SU-DHL-6 (cell line): ENCODE results near the gene FAM120A.

Experiments
- H2AFZ ChIP-seq: fragments of 200-600 bp; sonication (generic); 2 replicates; pipeline ENCODE4 v1.6.1; 2014; ENCODE audit warnings: low read depth, mild to moderate bottlenecking, moderate library complexity, mixed read lengths, antibody characterized with exemption, low read length; ENCODE audit not compliant: severe bottlenecking
- H3F3A ChIP-seq: fragments of 200-600 bp; shearing (Covaris generic); 2 replicates; pipeline ENCODE4 v1.6.0; 2016; ENCODE audit warnings: antibody characterized with exemption, mild to moderate bottlenecking; ENCODE audit not compliant: insufficient read depth
- H3K27ac ChIP-seq: fragments of 200-600 bp; sonication (generic); 2 replicates; pipeline ENCODE4 v1.5.1; 2016; ENCODE audit warnings: low read depth, mild to moderate bottlenecking, low read length, moderate library complexity, mixed read lengths
- H3K27me3 ChIP-seq: fragments of 200-600 bp; sonication (generic), shearing (Covaris generic); 2 replicates; pipeline ENCODE4 v1.6.0; 2014; ENCODE audit warnings: mild to moderate bottlenecking, low read length
- H3K36me3 ChIP-seq: fragments of 200-600 bp; sonication (generic); 2 replicates; pipeline ENCODE4 v1.6.1; 2014; ENCODE audit warnings: mild to moderate bottlenecking, low read length, mixed read lengths
- H3K4me2 ChIP-seq: fragments of 300-600, 200-600 bp; shearing (Covaris generic), sonication (generic); 2 replicates; pipeline ENCODE4 v1.6.0; 2014; ENCODE audit warnings: low read length, low read depth, mild to moderate bottlenecking; ENCODE audit not compliant: poor library complexity, severe bottlenecking
- H3K4me3 ChIP-seq: fragments of 200-600 bp; sonication (generic); 2 replicates; pipeline ENCODE4 v1.5.1; 2014; ENCODE audit warnings: antibody characterized with exemption, low read length, mild to moderate bottlenecking, mixed read lengths; ENCODE audit not compliant: insufficient read depth, poor library complexity, severe bottlenecking
- H3K79me2 ChIP-seq: fragments of 200-600 bp; sonication (generic); 2 replicates; pipeline ENCODE4 v1.6.1; 2014; ENCODE audit warnings: mild to moderate bottlenecking, low read length, moderate library complexity; ENCODE audit not compliant: insufficient read depth
- H3K9ac ChIP-seq: fragments of 200-600 bp; sonication (generic); 2 replicates; pipeline ENCODE4 v1.7.0; 2014; ENCODE audit warnings: mild to moderate bottlenecking, low read length
- H3K9me2 ChIP-seq: fragments of 200-600 bp; sonication (generic); replicated peaks from 2 replicates; pipeline ENCODE4 v1.6.1; 2014; ENCODE audit warnings: low read length; ENCODE audit not compliant: insufficient read depth
- H3K9me3 ChIP-seq: fragments of 200-600 bp; sonication (generic); 2 replicates; pipeline ENCODE4 v1.6.1; 2014; ENCODE audit warnings: low read length, mixed read lengths; ENCODE audit not compliant: insufficient read depth
- H4K20me1 ChIP-seq: fragments of 200-600 bp; sonication (generic); 2 replicates; pipeline ENCODE4 v1.6.1; 2014; ENCODE audit warnings: low read depth, mild to moderate bottlenecking, antibody characterized with exemption, low read length, moderate library complexity, mixed read lengths
- EZH2phosphoT487 ChIP-seq: fragments of 200-600 bp; sonication (generic), shearing (Covaris generic); conservative IDR thresholded peaks from 2 replicates; pipeline ENCODE4 v1.6.1; 2018; ENCODE audit warnings: mild to moderate bottlenecking, antibody characterized with exemption, low read length, moderate library complexity, mixed read lengths
- TF ChIP-seq, protein P1 (sequence below): fragments of 200-600 bp; sonication (generic); IDR thresholded peaks from one replicate; pipeline ENCODE4 v1.5.1; 2017; ENCODE audit warnings: antibody characterized with exemption, mild to moderate bottlenecking, low read length, moderate library complexity; ENCODE audit not compliant: insufficient read depth, poor library complexity, severe bottlenecking

Gene FAM120A

DNA sequence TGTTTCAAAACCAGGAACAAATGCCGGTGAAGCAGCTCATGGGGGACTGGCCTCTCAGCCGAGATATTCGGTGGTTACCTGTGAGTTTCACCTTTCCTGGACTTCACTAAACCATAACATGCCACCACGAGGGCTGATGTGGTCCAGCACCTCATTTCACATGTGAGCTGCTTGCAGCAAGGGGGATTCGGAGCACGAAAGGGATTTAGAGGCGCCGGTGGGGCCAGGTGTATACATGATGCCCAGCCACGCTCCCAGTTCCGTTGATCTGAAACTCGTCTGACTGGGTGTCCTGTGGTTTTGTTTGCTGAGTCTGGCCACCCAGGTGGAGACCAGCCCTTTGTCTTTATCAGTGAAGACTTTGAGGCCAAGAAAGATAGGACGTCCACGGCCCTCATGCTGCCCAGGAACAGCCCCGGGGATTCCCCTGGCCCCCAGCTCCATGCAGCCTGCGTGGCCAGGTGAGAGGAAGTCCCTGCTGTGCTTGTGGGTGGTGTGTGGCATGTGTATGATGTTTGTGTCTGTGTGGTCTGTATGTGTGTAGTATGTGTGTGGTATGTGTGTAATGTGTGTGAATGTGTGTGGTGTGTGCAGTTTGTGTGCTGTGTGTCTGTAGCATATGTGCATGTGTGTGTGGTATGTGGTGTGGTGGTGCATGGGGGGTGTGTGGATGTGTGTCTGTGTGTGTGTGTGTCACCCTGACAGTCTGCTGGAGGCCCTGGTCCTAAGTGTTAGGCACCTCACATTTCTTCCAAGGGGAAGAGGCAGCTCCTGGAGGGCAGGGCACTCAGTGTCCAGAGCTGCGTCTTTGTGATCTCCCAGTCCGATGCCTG lies 148.3 kb downstream of the FAM120A start:
- H3K27ac ChIP-seq, result no peak overlapping the region

DNA sequence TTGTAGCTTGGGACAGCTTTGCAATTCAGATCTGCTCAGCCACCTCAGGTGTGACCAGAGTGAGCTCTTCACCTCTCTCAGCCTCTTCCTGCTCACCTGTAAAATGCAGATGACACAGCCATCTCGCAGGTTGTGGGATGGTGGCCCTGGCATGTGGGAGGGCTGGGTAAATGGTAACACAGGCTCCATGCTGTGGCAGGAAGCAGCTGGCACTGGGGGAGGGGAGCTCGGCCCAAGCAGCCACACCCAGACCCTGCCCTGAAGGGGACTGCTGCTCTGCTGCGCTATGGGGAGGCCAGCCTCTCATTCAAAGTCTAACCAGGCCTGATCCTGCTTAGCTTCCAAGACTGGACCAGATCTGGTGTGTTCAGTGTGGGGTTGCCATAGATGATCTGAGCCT lies 149.0 kb downstream of the FAM120A start:
- Histone ChIP-seq H3K79me2 (no peaks in the 10 kb centered on the region), H3K27ac (no peak overlapping the region), H3K4me3 (no peak overlapping the region), H4K20me1 (no peaks in the 10 kb centered on the region), H3K9me2 (no peaks in the 10 kb centered on the region), H3K27me3 (no peaks in the 10 kb centered on the region), H3K9ac (no peak overlapping the region), H3K36me3 (no peaks in the 10 kb centered on the region), H3F3A (no peaks in the 10 kb centered on the region), H2AFZ (no peak overlapping the region), H3K4me2 (no peak overlapping the region), H3K9me3 (no peaks in the 10 kb centered on the region)
- TF ChIP-seq, protein P1, sequence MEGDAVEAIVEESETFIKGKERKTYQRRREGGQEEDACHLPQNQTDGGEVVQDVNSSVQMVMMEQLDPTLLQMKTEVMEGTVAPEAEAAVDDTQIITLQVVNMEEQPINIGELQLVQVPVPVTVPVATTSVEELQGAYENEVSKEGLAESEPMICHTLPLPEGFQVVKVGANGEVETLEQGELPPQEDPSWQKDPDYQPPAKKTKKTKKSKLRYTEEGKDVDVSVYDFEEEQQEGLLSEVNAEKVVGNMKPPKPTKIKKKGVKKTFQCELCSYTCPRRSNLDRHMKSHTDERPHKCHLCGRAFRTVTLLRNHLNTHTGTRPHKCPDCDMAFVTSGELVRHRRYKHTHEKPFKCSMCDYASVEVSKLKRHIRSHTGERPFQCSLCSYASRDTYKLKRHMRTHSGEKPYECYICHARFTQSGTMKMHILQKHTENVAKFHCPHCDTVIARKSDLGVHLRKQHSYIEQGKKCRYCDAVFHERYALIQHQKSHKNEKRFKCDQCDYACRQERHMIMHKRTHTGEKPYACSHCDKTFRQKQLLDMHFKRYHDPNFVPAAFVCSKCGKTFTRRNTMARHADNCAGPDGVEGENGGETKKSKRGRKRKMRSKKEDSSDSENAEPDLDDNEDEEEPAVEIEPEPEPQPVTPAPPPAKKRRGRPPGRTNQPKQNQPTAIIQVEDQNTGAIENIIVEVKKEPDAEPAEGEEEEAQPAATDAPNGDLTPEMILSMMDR, result no peak
- no peak for TF ChIP-seq EZH2phosphoT487

More for the DNA sequence above, 148.3 kb downstream of the FAM120A start:
- Histone ChIP-seq H3K9ac (no peak overlapping the region), H3K4me2 (no peak overlapping the region), H3K79me2 (no peaks in the 10 kb centered on the region), H3F3A (no peaks in the 10 kb centered on the region), H3K9me3 (no peaks in the 10 kb centered on the region), H3K27me3 (no peaks in the 10 kb centered on the region), H2AFZ (no peak overlapping the region), H3K36me3 (no peaks in the 10 kb centered on the region), H3K9me2 (no peaks in the 10 kb centered on the region), H4K20me1 (no peaks in the 10 kb centered on the region), H3K4me3 (no peak overlapping the region)
- no peak for TF ChIP-seq EZH2phosphoT487
- TF ChIP-seq, protein P1, result no peak

DNA sequence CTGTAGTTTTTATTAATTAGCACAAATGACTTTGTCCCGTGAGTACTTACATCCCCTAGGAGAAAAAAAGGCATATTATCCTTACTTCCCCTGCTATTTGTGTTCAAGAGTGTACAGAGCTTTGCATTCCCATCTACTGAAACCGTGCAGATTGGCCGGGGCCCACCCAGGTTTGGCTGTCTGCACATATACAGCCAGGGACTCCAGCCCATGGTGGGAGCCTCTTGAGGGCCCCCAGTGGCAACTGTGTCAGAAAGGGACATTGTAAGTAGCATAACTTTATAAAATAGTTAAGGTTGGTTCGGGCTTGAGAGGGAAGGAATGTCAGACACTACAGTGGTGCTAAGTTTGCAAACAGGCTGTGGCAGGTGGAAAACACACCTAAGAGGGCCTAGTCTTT lies 149.6 kb downstream of the FAM120A start:
- Histone ChIP-seq H3K9ac (no peak overlapping the region), H3K4me3 (no peak overlapping the region), H3K79me2 (no peaks in the 10 kb centered on the region), H4K20me1 (no peaks in the 10 kb centered on the region), H3K9me3 (no peaks in the 10 kb centered on the region), H3K36me3 (no peaks in the 10 kb centered on the region), H3K9me2 (no peaks in the 10 kb centered on the region), H3K4me2 (no peak overlapping the region), H2AFZ (no peak overlapping the region), H3K27me3 (no peaks in the 10 kb centered on the region), H3K27ac (no peak overlapping the region), H3F3A (no peaks in the 10 kb centered on the region)
- no peak for TF ChIP-seq EZH2phosphoT487
- TF ChIP-seq, protein P1, result no peak
